GM19239 (cell line): ENCODE results near the gene KCNAB3.

Experiments
- DNase-seq: peaks from one replicate; pipeline ENCODE4 v3.0.0; 2011; ENCODE audit warnings: low spot score; ENCODE audit not compliant: insufficient read length
- FAIRE-seq: peaks from 2 replicates; lab custom pipeline; 2011; peaks lifted over from hg19 to GRCh38; lab: Jason Lieb, UNC

Gene KCNAB3

DNA sequence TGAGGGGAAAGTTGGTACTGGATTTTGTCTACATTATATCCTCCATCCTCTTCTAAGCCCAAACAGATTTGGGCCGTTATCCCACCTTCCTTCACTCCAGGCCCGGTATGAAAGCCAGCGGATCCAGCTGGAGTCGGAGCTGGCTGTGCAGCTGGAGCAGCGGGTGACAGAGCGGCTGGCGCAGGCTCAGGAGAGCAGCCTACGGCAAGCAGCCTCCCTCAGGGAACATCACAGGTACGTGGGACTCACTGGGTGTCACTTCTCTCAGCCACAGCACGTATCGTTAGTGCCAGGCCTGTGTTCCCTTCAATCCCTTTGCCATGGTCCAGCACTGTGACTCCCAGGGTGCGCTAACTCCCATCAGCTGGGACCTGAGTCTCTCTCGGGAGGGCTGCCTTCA lies 13.6 kb upstream of the KCNAB3 start:
- no peak for FAIRE-seq
- DNase-seq, result no peak

DNA sequence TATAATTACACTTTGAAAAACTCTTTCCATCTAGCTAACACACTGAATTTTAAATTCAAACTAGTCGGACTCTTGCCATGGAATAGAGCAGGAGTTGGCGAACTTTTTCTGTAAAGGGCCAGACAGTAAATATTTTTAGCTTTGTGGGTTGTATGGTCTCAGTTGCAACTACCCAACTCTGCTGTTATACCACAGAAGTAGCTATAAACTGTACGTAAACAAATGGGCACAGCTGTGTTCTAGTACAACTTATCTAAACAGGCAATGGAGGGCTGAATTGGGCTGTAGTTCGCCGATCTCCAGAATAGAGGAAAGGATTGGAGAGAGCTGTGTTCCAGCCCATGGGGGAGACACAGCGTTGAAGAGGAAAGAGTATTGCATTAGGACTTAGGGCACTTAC lies 11.1 kb upstream of the KCNAB3 start:
- DNase-seq, result no peak
- FAIRE-seq, result no peak

DNA sequence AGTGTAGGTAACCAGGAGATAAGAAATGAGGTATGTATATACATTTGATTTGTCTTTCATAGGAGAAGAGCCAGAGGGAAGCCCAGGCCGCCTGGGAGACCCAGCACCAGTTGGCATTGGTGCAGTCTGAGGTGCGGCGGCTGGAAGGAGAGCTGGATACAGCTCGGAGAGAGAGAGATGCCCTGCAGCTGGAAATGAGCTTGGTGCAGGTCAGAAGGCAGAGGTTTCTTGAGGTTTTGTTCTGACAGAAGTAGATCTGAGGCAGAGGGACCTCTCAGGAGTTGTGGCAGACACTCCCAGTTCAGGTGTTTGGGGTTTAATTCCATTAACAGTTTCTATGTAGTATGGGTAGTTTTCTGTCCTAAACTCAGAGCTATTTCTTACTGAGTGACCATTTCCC lies 10.4 kb upstream of the KCNAB3 start:
- no peak for FAIRE-seq
- no peak for DNase-seq

DNA sequence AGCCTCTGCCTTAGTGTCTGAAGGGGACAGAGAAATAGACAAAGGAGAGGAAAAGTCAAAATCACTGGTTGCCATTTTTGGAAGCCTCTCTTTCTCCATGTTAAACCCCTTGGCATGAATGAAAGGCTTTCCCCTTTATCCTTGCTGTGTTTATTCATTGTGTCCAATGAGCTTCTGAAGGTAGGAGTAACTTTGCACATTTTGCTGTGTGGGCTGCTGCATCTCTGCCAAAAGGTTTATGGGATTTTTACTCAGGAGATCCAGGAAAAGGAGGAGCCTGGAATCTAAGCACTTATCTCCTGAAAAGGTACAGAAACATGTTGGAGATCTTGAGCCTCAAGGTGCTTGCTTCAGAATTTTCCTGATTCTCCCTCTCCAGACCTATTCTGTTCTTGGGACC lies 6.2 kb upstream of the KCNAB3 start:
- DNase-seq, result no peak
- FAIRE-seq, result no peak

DNA sequence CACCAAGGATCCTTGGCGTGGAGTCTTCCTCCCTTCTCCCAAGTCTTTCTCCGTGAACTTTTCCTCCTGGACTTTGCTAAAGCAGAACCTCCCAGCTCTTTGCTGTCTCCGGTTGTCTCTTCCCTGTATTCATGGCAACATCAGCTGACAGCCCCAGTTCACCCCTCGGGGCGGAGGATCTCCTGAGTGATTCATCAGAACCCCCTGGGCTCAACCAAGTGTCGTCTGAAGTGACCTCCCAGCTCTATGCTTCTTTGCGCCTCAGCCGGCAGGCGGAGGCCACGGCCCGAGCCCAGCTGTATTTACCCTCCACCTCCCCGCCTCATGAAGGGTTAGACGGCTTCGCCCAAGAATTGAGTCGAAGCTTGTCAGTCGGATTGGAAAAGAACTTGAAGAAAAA lies 3.3 kb upstream of the KCNAB3 start:
- FAIRE-seq (peak; percentile 76), DNase-seq (no peak)

DNA sequence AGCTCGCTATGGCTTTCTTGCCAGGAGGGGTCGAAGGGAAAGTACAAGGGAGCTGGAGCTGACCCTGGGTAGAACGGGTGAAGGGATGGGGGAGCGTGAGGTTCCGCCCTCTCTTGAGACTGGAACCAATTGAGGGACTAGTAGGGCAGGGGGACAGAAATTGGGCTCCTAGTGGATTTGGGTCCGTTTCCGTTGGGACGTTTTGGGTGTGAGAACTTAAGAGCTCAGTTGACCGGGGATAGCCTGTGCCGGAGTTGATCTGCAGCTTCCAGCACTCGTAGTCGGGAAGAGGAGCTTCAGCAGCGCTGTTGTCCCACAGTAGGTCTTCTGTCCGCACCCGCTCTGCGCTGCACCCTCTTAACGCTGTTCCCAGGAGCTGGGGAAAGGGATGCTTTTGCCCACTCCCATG lies 2.8 kb upstream of the KCNAB3 start:
- no peak for DNase-seq
- peak; percentile 11 for FAIRE-seq

DNA sequence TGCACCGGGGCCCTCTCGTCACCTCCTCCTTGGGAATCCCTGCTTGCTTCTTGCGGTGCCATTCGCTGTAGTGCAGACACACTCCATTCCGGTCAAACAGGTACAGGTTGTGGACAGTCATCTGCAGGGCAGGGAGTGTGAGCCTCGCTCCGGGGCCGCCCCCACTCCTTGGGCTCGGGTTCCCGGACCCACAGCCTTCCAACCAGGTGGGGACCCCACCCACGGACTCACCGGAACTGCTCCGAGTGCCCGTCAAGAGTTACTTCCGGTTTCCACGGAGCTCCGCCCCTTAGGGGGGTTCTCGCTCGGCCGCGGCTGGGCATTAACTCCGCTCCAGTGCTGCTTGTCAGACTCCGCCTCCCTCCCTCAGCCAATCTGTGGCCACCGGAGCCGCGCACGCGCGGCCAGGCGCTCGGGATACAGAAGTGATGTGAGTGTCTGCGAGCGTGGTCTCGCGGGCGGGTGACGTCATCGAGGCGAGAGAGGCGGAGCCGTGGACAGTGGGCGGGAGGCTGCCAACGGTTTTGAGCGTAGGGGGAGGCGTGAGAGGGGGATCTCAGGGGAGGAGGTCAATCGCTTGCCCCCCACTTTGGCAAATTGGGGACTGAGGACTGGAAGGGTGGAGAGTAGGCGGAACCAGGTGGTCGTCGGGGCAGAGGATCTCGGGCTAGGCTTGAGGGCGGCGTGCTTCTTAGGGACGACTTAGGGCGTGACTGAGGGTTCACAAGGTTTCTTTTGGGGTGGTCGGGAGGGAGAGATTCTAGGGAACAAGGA lies 2.2 kb upstream of the KCNAB3 start, which contains the start of the genes CNTROB and TRAPPC1:
Gene CNTROB (plus strand): TSS at position 498 of the 774 bp plus-strand sequence. CDS start 874 bp downstream, outside the sequence.
Gene TRAPPC1 (minus strand): TSS at position 238 of the 774 bp plus-strand sequence. CDS start 117 bp downstream, at position 121.
- DNase-seq (peak; percentile 99), FAIRE-seq (peak; percentile 99)

DNA sequence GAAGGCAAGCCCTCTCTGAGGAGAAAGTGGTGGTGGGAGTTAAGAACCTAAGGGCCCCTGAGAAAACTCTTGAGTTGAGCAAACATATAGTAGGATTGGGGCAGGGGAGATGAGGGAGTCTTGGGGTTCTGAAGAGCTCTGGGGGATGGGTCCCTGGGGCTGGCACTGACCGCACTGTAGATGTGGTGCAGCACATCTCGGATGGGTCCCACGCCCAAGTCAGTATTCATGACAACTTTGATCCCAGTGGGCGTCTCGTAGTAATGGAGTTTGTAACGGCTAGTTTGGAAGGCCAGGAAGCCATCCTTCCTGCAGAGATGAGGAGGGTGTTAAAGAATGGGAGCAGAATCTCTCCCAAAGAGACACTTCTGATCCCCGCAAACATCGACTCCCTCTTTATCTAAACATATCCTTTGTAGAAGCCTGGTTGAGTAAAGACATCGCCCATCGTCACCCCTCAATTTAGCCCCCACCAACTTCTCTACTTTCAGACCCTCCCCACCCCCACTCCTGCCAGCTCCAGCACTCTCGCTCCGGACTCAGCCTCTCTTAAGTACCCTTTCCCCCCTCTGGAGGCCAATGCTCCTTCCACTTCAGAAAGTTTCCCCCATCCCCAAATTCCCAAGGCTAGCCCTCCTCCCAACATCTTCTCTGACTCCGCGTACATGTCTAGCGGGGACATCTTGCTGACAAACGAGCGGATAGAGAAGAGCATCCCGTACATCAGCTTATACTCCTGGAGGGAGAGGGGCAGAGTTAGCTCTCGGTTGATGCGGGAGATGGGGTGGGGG lies 1.4 kb upstream of the KCNAB3 start:
- DNase-seq, result peak; percentile 43
- FAIRE-seq, result no peak

DNA sequence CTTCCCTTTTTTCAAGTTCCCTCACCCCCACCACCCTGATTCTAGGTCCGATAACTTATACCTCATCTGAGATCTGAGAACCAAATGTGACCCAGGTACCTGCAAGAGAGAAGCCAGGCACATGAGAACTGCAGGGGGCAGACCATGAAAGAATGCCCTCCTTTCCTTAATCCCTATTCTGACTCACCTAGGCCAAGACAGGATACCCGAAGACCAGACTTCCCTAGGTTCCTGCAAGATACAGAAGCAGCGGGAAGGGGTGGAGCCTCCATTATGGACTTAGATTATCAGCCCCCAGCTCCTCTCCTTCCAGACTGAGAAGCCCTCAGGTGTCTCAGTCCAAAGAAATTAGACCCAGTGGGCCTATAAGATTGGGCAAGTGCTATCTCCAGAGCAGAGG lies 2.1 kb downstream of the KCNAB3 start:
- FAIRE-seq, result no peak
- no peak for DNase-seq

DNA sequence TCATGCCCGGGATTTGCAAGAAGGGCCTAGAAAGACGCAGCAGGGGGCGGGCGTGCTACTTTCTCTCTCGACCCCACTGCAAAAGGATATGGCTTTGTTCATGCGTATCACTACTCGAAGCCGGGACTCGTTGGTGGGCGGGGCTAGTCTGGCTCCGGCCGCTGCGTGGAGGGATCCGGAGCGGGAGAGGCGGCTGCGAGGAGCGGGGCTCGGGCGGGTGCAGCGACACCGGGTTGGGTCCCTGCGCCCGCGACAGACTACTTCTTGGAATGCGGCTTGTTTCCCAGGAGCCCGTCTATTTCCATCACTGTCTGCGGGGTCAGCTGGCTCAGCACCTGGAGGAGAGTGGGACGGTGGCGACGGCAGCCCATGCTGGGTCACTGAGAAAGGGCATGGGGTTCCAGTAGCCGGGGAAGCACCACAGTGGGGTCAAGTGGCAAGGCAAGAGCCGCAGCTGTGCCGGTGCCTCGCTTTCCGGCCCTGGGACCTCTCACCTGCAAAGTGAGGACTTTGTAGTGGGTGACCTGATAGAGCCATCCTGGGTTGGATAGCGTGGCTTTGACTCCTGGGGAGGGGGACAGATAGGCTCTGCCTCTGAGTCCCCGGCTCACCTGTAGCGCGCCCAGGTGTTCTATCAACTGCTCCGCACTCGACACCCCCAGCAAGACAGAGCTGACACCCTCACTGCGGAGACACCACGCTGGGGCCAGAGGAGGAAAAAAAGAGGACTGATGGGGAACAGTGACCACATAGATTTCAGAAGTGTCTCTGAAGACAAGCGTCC lies 6.6 kb downstream of the KCNAB3 start:
- FAIRE-seq, result peak; percentile 89
- DNase-seq, result peak; percentile 68

DNA sequence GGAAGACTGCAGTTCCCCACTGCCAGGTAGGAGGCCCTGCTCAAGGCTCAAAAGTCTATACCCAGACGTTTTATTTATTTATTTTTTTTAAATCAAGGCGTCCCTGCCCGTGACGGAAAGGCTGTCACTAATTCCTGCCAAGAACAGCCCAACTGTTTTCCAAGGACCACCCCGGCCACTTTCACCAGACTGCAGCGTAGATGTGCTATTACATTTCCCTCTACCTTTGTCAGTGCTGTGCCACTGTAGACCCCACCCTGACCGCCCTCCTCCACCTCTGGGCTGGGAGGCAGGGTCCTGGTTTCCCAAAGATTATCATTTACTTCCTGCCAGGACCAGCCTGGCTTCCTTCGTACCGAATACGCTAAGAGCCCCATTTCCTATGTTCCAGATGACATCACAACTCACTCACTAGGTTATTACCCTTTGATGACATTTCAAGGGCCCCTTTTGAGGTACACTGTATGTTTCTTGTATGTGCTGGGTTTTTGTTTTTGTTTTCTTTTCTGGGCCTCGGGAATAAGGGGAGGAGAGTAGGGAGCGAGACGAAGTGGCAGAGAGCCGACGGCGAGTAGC lies 7.3 kb downstream of the KCNAB3 start:
- no peak for DNase-seq

DNA sequence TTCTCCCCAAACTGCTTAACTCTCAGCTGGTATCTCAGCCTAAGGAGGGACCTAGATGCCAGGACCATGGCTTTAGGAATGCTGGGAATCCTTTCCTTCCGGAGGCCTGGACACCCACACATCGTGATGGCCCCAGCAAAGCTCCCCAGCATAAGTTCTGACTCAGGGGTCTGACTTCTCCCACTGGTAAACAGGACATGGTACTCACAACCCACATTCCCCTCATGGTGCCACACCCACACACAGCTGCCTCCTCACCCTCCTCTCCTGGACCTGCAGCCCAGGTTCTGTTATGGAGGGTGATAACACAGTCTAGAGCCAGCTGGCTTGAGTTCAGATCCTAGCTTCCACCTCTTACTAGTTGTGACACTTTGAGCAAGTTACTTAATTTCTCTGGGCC lies 12.8 kb downstream of the KCNAB3 start:
- no peak for FAIRE-seq
- no peak for DNase-seq

More for the DNA sequence above, 7.3 kb downstream of the KCNAB3 start:
- FAIRE-seq, result no peak

DNA sequence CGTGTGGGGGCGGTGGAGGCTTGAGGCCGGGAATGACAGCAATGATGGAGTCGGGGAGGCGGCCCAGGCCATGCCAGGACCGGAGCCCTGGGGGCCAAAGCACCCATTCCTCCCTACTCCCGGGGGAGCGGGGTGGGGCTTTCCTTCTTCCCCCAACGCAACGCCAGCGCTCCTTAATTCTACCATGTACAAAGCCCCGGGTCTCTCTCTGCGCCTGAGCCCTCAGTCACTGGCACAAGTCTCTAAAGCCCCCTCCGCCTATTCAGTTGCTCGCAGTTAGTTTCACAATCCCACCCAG lies 13.3 kb downstream of the KCNAB3 start:
- no peak for DNase-seq
- FAIRE-seq, result no peak

DNA sequence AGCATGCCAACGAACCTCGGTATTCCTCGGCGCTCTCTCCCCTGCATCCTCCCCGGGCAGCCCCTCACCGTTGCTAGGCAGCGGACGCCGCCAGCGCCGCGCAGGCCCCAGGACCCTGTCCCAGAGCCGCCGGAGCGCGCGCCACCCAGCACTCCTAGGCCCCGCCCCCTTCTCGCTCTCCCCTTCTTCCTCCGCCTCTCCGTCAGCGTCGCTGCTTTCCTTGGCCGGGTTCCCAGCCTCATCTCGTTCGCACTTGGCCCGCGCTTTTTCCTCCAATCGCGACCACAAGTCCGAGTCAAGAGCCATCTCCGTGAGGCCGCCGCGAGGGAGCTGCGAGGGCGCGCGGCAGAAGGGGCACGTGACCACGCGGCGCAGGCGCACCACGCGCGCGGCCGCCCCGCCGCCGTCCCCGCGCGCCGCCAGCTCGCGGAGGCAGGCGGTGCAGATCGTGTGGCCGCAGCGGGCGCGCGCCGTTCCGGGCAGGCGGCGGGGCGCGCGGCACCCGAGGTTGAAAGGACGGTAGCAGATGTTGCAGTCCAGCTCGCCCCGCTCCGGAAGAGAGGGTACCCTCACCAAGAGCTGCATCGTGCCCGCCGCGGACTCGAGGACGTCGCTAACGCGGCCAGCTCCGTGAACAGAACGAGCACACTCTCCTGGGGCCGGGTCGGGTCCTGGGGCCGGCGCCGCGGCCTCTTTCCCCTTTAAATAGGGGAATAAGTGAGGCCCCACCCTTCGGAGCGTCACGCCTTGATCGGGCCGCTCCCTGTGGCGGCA lies 13.9 kb downstream of the KCNAB3 start, which contains the start of gene RNF227:
Gene RNF227 (minus strand): TSS at position 679 of the 774 bp plus-strand sequence. CDS start 94 bp downstream, at position 585.
- DNase-seq (peak; percentile 76), FAIRE-seq (peak; percentile 86)

DNA sequence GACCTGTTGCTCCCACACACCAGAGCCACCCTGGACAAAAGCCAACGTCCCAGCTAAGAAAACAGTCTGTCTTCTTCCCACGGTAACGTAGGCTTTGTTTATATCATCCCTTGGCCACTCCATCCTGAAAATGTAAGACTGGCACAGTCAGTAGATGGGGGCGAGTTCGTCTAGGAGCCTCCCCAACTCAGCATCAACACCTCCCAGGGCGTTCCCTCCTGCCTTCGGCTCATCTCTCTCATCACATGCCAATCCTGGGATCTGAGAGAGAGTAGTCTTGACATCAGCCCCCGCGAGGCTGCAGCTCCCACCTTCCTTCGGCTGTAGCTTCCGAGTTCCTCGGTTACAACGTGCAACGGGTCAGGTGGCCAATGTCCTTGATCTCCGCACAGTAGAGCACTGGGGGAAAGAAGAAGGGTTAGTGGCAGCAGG lies 14.5 kb downstream of the KCNAB3 start:
- DNase-seq, result no peak
- FAIRE-seq, result no peak

DNA sequence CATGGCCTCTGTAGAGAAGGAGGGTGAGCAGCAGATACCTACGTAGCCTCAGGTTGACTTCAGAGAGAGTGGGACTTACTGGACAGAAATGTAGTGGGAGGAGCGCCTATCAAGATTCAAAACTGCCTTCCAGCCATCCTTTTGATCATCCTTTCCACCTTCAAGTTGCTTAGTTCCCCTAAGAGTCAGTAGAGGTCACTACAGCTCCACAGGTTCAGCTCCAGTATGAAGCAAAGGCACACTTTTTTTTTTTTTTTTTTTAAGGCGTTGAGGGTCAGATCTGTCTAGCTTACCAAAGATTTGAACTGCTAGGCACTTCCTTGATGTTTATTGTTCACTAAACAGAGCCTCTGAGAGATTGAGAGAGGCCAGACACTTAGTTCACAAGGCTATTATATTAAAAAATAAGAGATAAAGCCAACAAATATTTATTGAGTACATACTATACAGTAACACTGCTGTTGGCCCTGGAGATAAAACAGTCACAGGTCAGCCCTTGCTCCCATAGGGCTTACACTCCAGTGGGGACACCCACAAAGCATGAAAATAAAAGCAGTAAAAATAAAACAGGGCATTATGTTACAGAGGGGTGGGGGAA lies 16.6 kb downstream of the KCNAB3 start:
- peak; percentile 94 for FAIRE-seq
- DNase-seq, result peak; percentile 76

DNA sequence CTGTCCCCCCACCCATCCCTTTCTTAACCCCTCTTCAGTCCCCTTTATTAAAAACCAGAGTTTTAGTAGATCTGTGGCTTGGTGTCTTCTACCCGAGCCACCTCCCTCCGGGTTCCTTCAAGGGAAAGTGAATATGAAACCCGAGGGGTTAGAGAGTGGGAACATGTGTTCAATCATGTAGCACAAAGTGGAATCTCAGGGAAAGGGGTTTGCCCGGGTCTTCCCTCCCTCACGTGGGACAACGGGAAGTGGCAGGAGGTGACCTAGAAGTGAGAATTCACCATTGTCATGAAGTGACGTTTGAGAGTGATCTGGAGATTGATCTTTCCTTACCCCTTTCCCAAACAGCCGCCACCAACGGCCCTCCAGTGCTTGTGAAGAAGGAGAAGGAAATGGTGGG lies 18.5 kb downstream of the KCNAB3 start:
- DNase-seq (no peak), FAIRE-seq (no peak)

DNA sequence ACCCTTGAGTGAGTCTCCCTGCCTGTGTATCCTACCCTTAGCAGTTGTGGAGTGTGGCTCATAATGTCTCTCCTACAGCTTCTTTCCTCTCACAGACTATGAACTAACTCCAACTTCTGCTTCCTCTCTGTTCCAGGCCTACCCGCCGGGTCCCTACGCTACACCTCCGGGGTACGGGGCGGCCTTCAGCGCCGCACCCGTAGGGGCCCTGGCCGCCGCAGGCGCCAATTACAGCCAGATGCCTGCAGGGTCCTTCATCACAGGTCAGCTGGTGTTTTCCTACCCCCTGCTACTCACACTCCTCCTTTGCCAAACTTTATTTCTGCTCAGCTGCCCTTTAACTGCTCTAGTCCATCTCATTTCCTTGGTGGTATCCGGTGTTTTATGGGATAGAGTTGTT lies 18.9 kb downstream of the KCNAB3 start:
- FAIRE-seq, result no peak
- DNase-seq, result no peak

DNA sequence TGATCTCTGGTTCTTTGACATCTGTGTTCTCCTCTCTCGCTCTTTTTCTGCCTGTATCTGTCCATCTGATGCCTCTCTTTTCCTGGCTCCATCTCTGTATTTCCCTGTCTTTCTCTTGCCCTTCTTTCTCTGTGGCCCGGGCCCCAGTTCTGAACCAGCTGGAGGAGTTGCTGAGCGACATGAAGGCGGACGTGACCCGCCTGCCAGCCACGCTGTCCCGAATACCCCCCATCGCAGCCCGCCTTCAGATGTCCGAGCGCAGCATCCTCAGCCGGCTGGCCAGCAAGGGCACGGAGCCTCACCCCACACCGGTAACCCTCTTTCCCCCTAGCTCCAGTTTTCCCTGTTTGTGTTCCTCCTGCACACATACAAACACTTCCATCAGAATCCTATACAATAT lies 19.4 kb downstream of the KCNAB3 start:
- no peak for FAIRE-seq
- no peak for DNase-seq
